Measurements from ENCODE around the gene PSG4.
"Not testable (repeated sequence)": the region's sequence is repeated elsewhere in the genome, so short reads cannot be mapped to it uniquely, and the experiment has no call there.

The PSG4 gene

DNA sequence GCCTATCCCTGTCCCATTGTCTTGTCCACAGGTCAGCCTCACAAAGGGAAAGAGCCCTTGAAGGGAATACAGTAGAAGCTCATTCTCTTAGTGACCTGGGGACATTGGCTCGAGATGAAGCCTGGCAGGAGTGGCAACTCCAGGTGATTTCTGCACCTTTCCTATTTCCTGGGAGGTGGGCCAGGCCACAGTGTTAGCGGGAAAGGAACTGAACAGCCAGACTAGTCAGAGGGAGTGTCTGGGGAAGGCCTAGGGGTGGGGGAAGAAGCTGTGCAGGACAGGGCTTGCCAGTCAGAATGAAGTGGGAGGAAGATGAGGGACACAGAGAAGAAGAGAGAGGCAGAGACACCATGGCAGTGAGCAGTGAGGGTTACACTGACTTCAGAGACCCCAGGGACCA is 3.5 kb downstream of the PSG4 start:
- not testable (repeated sequence) for H3K4me3 ChIP-seq (ENCODE audit: low read length); DNase-seq (ENCODE audit: low read depth, low spot score)

GRCh38 chr19:43201337-43201801 is 4.1 kb downstream of the PSG4 start:
- DNase-seq (ENCODE audit: low read depth, low spot score); H3K4me3 ChIP-seq (ENCODE audit: low read length): not testable (repeated sequence)

- DNase-seq (ENCODE audit: low read depth, low spot score); H3K4me3 ChIP-seq (ENCODE audit: low read length): not testable (repeated sequence)
Measured at GRCh38 chr19:43198686-43199419, 6.6 kb downstream of the PSG4 start.

GRCh38 chr19:43197666-43198397 is 7.6 kb downstream of the PSG4 start:
- H3K4me3 ChIP-seq (ENCODE audit: low read length); DNase-seq (ENCODE audit: low read depth, low spot score): not testable (repeated sequence)

- DNase-seq (ENCODE audit: low read depth, low spot score); H3K4me3 ChIP-seq (ENCODE audit: low read length): not testable (repeated sequence)
Measured at GRCh38 chr19:43194397-43194796, 11.0 kb downstream of the PSG4 start.

GRCh38 chr19:43192381-43193155 is 12.9 kb downstream of the PSG4 start:
- not testable (repeated sequence) for H3K4me3 ChIP-seq (ENCODE audit: low read length); DNase-seq (ENCODE audit: low read depth, low spot score)

DNA sequence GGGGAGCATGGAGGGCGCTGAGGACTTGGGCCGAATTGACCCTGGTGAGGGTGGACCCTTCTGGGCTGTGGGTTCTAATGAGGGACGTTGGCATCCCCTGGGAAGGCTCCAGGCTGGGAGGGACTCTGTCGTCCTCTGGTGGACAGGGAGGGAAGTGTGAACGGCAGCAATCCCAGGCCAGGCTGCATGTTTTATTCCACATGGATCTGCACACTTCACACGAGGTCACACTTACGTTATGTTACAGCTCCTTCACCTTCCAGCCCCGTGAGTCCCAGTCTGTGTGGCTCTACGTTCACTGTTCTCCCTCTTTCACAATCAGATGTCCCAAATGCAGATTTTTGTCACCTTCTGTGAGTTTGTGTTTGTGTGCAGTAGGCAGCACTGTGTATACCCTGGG is 17.3 kb downstream of the PSG4 start:
- H3K4me3 ChIP-seq (ENCODE audit: low read length); DNase-seq (ENCODE audit: low read depth, low spot score): not testable (repeated sequence)

GRCh38 chr19:43186311-43186935 is 19.0 kb downstream of the PSG4 start, which contains the start of gene PSG5:
Gene PSG5 (minus strand): TSS chr19:43186536. CDS start chr19:43186405, 131 bp downstream.
- not testable (repeated sequence) for DNase-seq (ENCODE audit: low read depth, low spot score); H3K4me3 ChIP-seq (ENCODE audit: low read length)

GRCh38 chr19:43181869-43182771 is 23.3 kb downstream of the PSG4 start:
- not testable (repeated sequence) for H3K4me3 ChIP-seq (ENCODE audit: low read length); DNase-seq (ENCODE audit: low read depth, low spot score)

- DNase-seq (ENCODE audit: low read depth, low spot score); H3K4me3 ChIP-seq (ENCODE audit: low read length): not testable (repeated sequence)
Measured at GRCh38 chr19:43179569-43180147, 25.8 kb downstream of the PSG4 start.

GRCh38 chr19:43178577-43178976 is 26.9 kb downstream of the PSG4 start:
- DNase-seq (ENCODE audit: low read depth, low spot score); H3K4me3 ChIP-seq (ENCODE audit: low read length): not testable (repeated sequence)

DNA sequence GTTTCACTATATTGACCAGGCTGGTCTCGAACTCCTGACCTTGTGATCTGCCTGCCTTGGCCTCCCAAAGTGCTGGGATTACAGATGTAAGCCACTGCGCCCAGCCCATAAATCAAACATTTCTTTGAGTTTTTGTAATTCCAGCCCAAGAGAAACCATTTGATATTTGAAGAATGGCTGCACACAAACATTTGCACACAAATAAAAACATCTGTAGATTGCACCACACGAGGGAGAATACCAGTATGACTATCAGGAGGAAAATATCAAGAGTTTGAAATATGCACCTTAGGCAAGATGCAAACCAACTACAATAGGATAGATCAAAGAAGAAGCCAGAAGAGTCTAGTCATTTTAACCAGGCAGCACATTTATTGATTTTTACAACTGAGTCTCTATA is 39.5 kb downstream of the PSG4 start:
- not testable (repeated sequence) for DNase-seq (ENCODE audit: low read depth, low spot score); H3K4me3 ChIP-seq (ENCODE audit: low read length)

GRCh38 chr19:43163135-43163534 is 42.3 kb downstream of the PSG4 start:
- not testable (repeated sequence) for H3K4me3 ChIP-seq (ENCODE audit: low read length); DNase-seq (ENCODE audit: low read depth, low spot score)

GRCh38 chr19:43162261-43162660 is 43.2 kb downstream of the PSG4 start:
- not testable (repeated sequence) for DNase-seq (ENCODE audit: low read depth, low spot score); H3K4me3 ChIP-seq (ENCODE audit: low read length)

- no peak for DNase-seq (ENCODE audit: low read depth, low spot score)
- H3K4me3 ChIP-seq (ENCODE audit: low read length): no peak overlapping the region
Measured at GRCh38 chr19:43152214-43152613, 53.2 kb downstream of the PSG4 start.

- H3K4me3 ChIP-seq (ENCODE audit: low read length); DNase-seq (ENCODE audit: low read depth, low spot score): not testable (repeated sequence)
Measured at GRCh38 chr19:43149788-43150187, 55.6 kb downstream of the PSG4 start.

GRCh38 chr19:43148233-43148632 is 57.2 kb downstream of the PSG4 start:
- no peak for DNase-seq (ENCODE audit: low read depth, low spot score)
- no peak overlapping the region for H3K4me3 ChIP-seq (ENCODE audit: low read length)
